Hepatic stellate cell (primary cell): Measurements from ENCODE around the gene PRR5.

Experiments
- DNase-seq: peaks from one replicate; pipeline ENCODE4 v3.0.0; 2011; ENCODE audit warnings: low spot score

Gene PRR5

GRCh38 chr22:44759001-44759400 is 57.0 kb downstream of the PRR5 start:
- no peak for DNase-seq

GRCh38 chr22:44759430-44760310 is 57.7 kb downstream of the PRR5 start:
- DNase-seq: no peak

- DNase-seq: no peak
Measured at GRCh38 chr22:44760476-44760875, 58.5 kb downstream of the PRR5 start.

GRCh38 chr22:44761025-44761424 is 59.0 kb downstream of the PRR5 start:
- no peak for DNase-seq

- no peak for DNase-seq
Measured at GRCh38 chr22:44764373-44764772, 62.4 kb downstream of the PRR5 start.

- DNase-seq: no peak
Measured at GRCh38 chr22:44764974-44765373, 63.0 kb downstream of the PRR5 start.

- DNase-seq: no peak
Measured at GRCh38 chr22:44765571-44766285, 63.7 kb downstream of the PRR5 start.

GRCh38 chr22:44773082-44773481 is 71.1 kb downstream of the PRR5 start:
- DNase-seq: no peak

- DNase-seq: no peak
Measured at GRCh38 chr22:44775862-44776261, 73.9 kb downstream of the PRR5 start.

- no peak for DNase-seq
Measured at GRCh38 chr22:44776605-44777363, 74.8 kb downstream of the PRR5 start.

GRCh38 chr22:44777364-44777755 is 75.4 kb downstream of the PRR5 start:
- no peak for DNase-seq

- DNase-seq: no peak
Measured at GRCh38 chr22:44780876-44781449, 79.0 kb downstream of the PRR5 start.

- DNase-seq: no peak
Measured at GRCh38 chr22:44782363-44782963, 80.5 kb downstream of the PRR5 start.

- DNase-seq: no peak
Measured at GRCh38 chr22:44783091-44783490, 81.1 kb downstream of the PRR5 start.

- no peak for DNase-seq
Measured at GRCh38 chr22:44783581-44783980, 81.6 kb downstream of the PRR5 start.

- DNase-seq: no peak
Measured at GRCh38 chr22:44786136-44786535, 84.1 kb downstream of the PRR5 start.

- DNase-seq: no peak
Measured at GRCh38 chr22:44786610-44787009, 84.6 kb downstream of the PRR5 start.
